HepG2 (cell line): ENCODE data around the gene SMPD2. TPM values are rescaled to one million over a fixed set of nuclear protein-coding genes. Genes with fewer than 3 reads are reported as not detected.

Source experiments
- ATAC-seq: fragments of 200-7000 bp; cut with Tn5 transposase; 3 replicates; pipeline ENCODE4 v1.9.1; 2020; ENCODE audit warnings: mild to moderate bottlenecking, moderate library complexity
- BruUV-seq: library from RNA; stranded (reverse); fragments of 400-500 nt; replicated peaks from 2 replicates; lab custom pipeline; 2021; lab: Mats Ljungman, UMichigan
- CTCF ChIA-PET: fragments of 300-600 bp; formaldehyde crosslinking; extraction: SDS; loops from one replicate; lab custom pipeline; 2021; ENCODE audit warnings: low total read pairs, inconsistent platforms, low intra/inter-chr PET ratio; lab: Yijun Ruan, JAX
- POLR2A ChIA-PET: fragments of 350-600 bp; sonication (Branson Sonifier 250); formaldehyde crosslinking; loops from one replicate; lab custom pipeline; 2020; ENCODE audit warnings: antibody characterized with exemption, inconsistent platforms; lab: Yijun Ruan, JAX
- DNase-seq: peaks from one replicate; pipeline ENCODE4 v3.0.0-alpha.2; 2015; ENCODE audit warnings: low spot score
- FAIRE-seq: peaks from 3 replicates; lab custom pipeline; 2011; peaks lifted over from hg19 to GRCh38; lab: Jason Lieb, UNC
- H2AFZ ChIP-seq: one replicate; pipeline ENCODE4 v1.6.1; 2011; ENCODE audit warnings: low read length, inconsistent platforms
- H3K27ac ChIP-seq: fragments of 300-600 bp; 3 replicates; pipeline ENCODE4 v1.8.0; 2011; ENCODE audit warnings: mixed run types, mild to moderate bottlenecking, mixed read lengths, low read length, inconsistent platforms; ENCODE audit not compliant: insufficient read depth; ENCODE audit errors: extremely low read length
- H3K27me3 ChIP-seq, 2 experiments: fragments of 200-600 bp in 1 of 2; 2 replicates in 1 of 2; 3 replicates in 1 of 2; pipeline versions ENCODE4 v1.6.0 to v1.8.0; 2011; ENCODE audit warnings: low read length in 2 of 2, mild to moderate bottlenecking in 2 of 2, moderate library complexity in 2 of 2, inconsistent platforms in 1 of 2; ENCODE audit not compliant: insufficient read depth in 2 of 2, control insufficient read depth in 1 of 2
- H3K36me3 ChIP-seq, 2 experiments: fragments of 200-600 bp in 1 of 2; replicated peaks in 1 of 2; 2 replicates in 1 of 2; 3 replicates in 1 of 2; pipeline versions ENCODE4 v1.5.1 to v1.8.0; 2011; ENCODE audit warnings: low read length in 2 of 2, inconsistent platforms in 1 of 2; ENCODE audit not compliant: insufficient read depth in 2 of 2, control insufficient read depth in 1 of 2
- H3K4me1 ChIP-seq: 2 replicates; pipeline ENCODE4 v1.5.1; 2012; ENCODE audit warnings: low read length, inconsistent platforms; ENCODE audit not compliant: insufficient read depth
- H3K4me2 ChIP-seq: 2 replicates; pipeline ENCODE4 v1.6.0; 2011; ENCODE audit warnings: low read depth, low read length, inconsistent platforms
- H3K4me3 ChIP-seq, 3 experiments: fragments of 200-600 bp in 1 of 3; sonication (generic), shearing (Covaris generic) in 1 of 3; replicated peaks in 1 of 3; 2 replicates each; pipeline ENCODE4 v1.5.1; 2011 to 2016; ENCODE audit warnings: low read length in 3 of 3, inconsistent platforms in 2 of 3, low read depth in 2 of 3, mild to moderate bottlenecking in 2 of 3, control low read depth in 1 of 3, mixed read lengths in 1 of 3; ENCODE audit not compliant: insufficient read depth in 1 of 3
- H3K79me2 ChIP-seq: one replicate; pipeline ENCODE4 v1.6.1; 2011; ENCODE audit warnings: low read length, inconsistent platforms; ENCODE audit not compliant: insufficient read depth
- H3K9ac ChIP-seq: 2 replicates; pipeline ENCODE4 v1.6.0; 2011; ENCODE audit warnings: mild to moderate bottlenecking, low read depth, low read length, inconsistent platforms; ENCODE audit not compliant: insufficient read depth
- H3K9me3 ChIP-seq: 2 replicates; pipeline ENCODE4 v1.5.1; 2012; ENCODE audit warnings: mild to moderate bottlenecking, low read length
- H4K20me1 ChIP-seq: 2 replicates; pipeline ENCODE4 v1.6.0; 2011; ENCODE audit warnings: inconsistent platforms, mild to moderate bottlenecking, low read length, moderate library complexity; ENCODE audit not compliant: insufficient read depth
- ATF7-NPFF ChIP-seq: sonication (generic); formaldehyde crosslinking; IDR thresholded peaks from 2 replicates; pipeline ENCODE4 v1.8.1; 2023; ENCODE audit warnings: mild to moderate bottlenecking, low read depth, missing genetic modification reagents, moderate library complexity
- GABPA ChIP-seq, 2 experiments: IDR thresholded peaks; 2 replicates each; pipeline ENCODE4 v1.6.1; 2011 to 2016; ENCODE audit warnings: low read depth in 2 of 2, low read length in 1 of 2, missing biosample characterization in 1 of 2, missing genetic modification characterization in 1 of 2
- KAT2B ChIP-seq: fragments of 150-350 bp; IDR thresholded peaks from 2 replicates; pipeline ENCODE4 v1.6.1; 2014; ENCODE audit warnings: low read depth, low read length, borderline replicate concordance
- KAT7 ChIP-seq: IDR thresholded peaks from 2 replicates; pipeline ENCODE4 v1.6.1; 2018; ENCODE audit warnings: borderline replicate concordance, missing compliant biosample characterization
- NFE2L1 ChIP-seq: sonication (generic); formaldehyde crosslinking; IDR thresholded peaks from 2 replicates; pipeline ENCODE4 v1.4.0; 2020; ENCODE audit warnings: missing genetic modification reagents, mild to moderate bottlenecking, borderline replicate concordance
- NFIB ChIP-seq: sonication (generic); formaldehyde crosslinking; IDR thresholded peaks from 2 replicates; pipeline ENCODE4 v1.9.0; 2021; ENCODE audit warnings: missing genetic modification reagents, mild to moderate bottlenecking, borderline replicate concordance
- PHF8 ChIP-seq: sonication (generic); formaldehyde crosslinking; IDR thresholded peaks from 2 replicates; pipeline ENCODE4 v1.5.0; 2020; ENCODE audit warnings: missing genetic modification reagents
- POGZ ChIP-seq: sonication (generic); formaldehyde crosslinking; IDR thresholded peaks from 2 replicates; pipeline ENCODE4 v1.4.0; 2020; ENCODE audit warnings: mild to moderate bottlenecking, missing genetic modification reagents
- POLR2A ChIP-seq, 2 experiments: IDR thresholded peaks; 2 replicates each; pipeline ENCODE4 v1.6.1; 2011; ENCODE audit warnings: low read depth in 2 of 2, low read length in 2 of 2, mild to moderate bottlenecking in 1 of 2, moderate library complexity in 1 of 2; ENCODE audit not compliant: insufficient read depth in 1 of 2
- RARA ChIP-seq: IDR thresholded peaks from 2 replicates; pipeline ENCODE4 v1.6.1; 2016; ENCODE audit warnings: missing genetic modification reagents, missing compliant biosample characterization
- TAF15 ChIP-seq: fragments of 200-400 bp; formaldehyde crosslinking; IDR thresholded peaks from one replicate; pipeline ENCODE4 v1.6.1; 2018; ENCODE audit warnings: mild to moderate bottlenecking, low read depth, low read length; ENCODE audit not compliant: poor library complexity, severe bottlenecking
- TFAP4 ChIP-seq: sonication (generic); IDR thresholded peaks from 2 replicates; pipeline ENCODE4 v1.6.1; 2016; ENCODE audit warnings: low read depth, borderline replicate concordance
- TFDP2 ChIP-seq: sonication (generic); formaldehyde crosslinking; IDR thresholded peaks from 2 replicates; pipeline ENCODE4 v1.4.0; 2020; ENCODE audit warnings: missing genetic modification reagents
- ZBTB38 ChIP-seq: sonication (generic); formaldehyde crosslinking; IDR thresholded peaks from 2 replicates; pipeline ENCODE4 v1.5.1; 2020; ENCODE audit warnings: mild to moderate bottlenecking, missing genetic modification reagents
- ZC3H13 ChIP-seq: sonication (generic); formaldehyde crosslinking; IDR thresholded peaks from 2 replicates; pipeline ENCODE4 v1.8.1; 2023; ENCODE audit warnings: mild to moderate bottlenecking, missing genetic modification reagents, moderate library complexity
- ZNF225 ChIP-seq: sonication (generic); formaldehyde crosslinking; IDR thresholded peaks from 2 replicates; pipeline ENCODE4 v1.4.0; 2020; ENCODE audit warnings: mild to moderate bottlenecking, missing genetic modification reagents
- ZNF724P ChIP-seq: sonication (generic); formaldehyde crosslinking; IDR thresholded peaks from 2 replicates; pipeline ENCODE4 v1.8.0; 2022; ENCODE audit warnings: missing genetic modification reagents, borderline replicate concordance
- WGBS: methylation state at CpG from one replicate; pipeline ENCODE4 v1.1.6; 2017; ENCODE audit warnings: low lambda C conversion rate; 5-methylcytosine and 5-hydroxymethylcytosine counted together
- in situ Hi-C: cut with HindIII; loops from 2 replicates; pipeline ENCODE4 v1.10.0; 2017; ENCODE audit warnings: low pct_unique_long_range_greater_than_20kb; ENCODE audit not compliant: extremely low pct_ligation_motif_present
- intact Hi-C: fragments of 100-400 bp; cut with micrococcal nuclease; formaldehyde crosslinking; loops from one replicate; pipeline ENCODE4 v1.10.0; 2022; ENCODE audit not compliant: unreplicated experiment
- polyA plus RNA-seq, 8 experiments: library from polyadenylated mRNA; depleted of rRNA in 3 of 8; stranded (reverse) in 7 of 8; unstranded in 1 of 8; fragments of >200 nt; fragmentation: Illumina TruSeq in 4 of 8; extraction: Trizol in 4 of 8; gene quantifications; 2 replicates each; pipeline versions ENCODE4 v1.2.1 to v1.2.3, GENCODE V29; 2011 to 2016; ENCODE audit warnings: low read depth in 4 of 8, missing spikeins in 1 of 8, mixed read lengths in 1 of 8; ENCODE audit not compliant: insufficient read depth in 1 of 8
- total RNA-seq, 5 experiments: library from RNA; depleted of rRNA; stranded (reverse); fragments of >200 nt; fragmentation: Illumina TruSeq; extraction: Trizol; gene quantifications; 2 replicates each; pipeline ENCODE4 v1.2.3, GENCODE V29; 2016; ENCODE audit warnings: low read depth in 1 of 5
- TF ChIP-seq, protein P1 (sequence below): sonication (generic); formaldehyde crosslinking; IDR thresholded peaks from 2 replicates; pipeline ENCODE4 v1.8.1; 2023; ENCODE audit warnings: mild to moderate bottlenecking, missing genetic modification reagents
- TF ChIP-seq, protein P2 (sequence below): sonication (generic); formaldehyde crosslinking; IDR thresholded peaks from 2 replicates; pipeline ENCODE4 v1.4.0; 2020; ENCODE audit warnings: low read depth, mild to moderate bottlenecking, missing genetic modification reagents

SMPD2 gene
- total and polyA plus RNA-seq, 2 of the 13 experiments (the other 11 are each of a cell fraction or from before 2014, with no cell fraction given), result 5.9 to 10.6 TPM

DNA sequence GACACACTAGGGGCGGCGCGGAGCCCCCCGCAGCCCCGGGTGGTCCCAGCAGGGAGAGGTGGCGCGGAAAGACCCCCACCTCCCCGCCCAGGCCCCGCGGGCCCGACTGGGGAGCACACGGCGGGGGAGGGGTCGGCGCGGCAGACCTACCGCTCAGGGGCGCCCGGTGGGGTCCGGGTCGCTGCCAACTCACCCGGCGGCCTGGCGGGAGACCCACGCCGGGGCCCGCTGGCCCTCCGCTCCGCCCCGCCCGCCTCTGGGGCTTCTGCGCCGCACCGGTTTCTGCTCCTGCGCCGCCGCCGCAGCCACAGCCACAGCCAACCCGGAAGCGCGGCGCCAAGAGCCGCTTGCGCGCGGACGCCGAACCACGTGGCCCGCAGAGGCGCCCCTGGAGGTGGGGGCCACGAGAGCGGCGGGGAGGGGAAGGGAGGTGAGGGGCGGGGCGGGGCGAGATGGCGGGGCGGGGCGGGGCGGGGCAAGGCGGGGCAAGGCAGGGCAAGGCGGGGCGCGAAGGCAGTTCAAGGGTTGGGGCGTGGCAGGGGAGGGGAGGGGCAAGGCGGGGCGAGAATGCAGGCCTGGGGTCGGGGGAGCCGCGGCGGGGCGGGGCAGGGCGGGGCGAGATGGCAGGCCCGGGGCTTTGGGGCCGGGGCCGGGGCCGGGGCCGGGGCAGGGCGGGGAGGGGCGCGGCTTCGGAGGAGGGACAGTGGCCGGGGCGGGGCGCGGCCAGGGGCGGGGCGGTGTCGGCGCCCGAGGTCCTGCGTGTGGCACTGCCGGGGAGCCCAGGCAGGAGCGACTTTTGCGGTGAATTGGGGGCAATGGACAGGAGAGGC lies 42.6 kb downstream of the SMPD2 start, which contains the start of gene ZBTB24:
ZBTB24 (minus strand) TSS at position 315 of the 830 bp plus-strand sequence. CDS start 1,193 bp downstream, outside the sequence.
- no peaks in the 10 kb centered on the region for H3K9me3 ChIP-seq
- no peak for FAIRE-seq
- peak within 1 kb of the TSS; percentile 71 to 91 (median 79) for H3K4me3 ChIP-seq
- H3K4me1 ChIP-seq, result peaks cover 49% of the 10 kb centered on the region
- 0 out of 5 replicates have a peak, but pooled peaks cover 0 to 4% of the 10 kb centered on the region in 2 experiments for H3K27me3 ChIP-seq
- H3K27ac ChIP-seq, result peak within 1 kb of the TSS; percentile 61
- ATAC-seq, result peak; percentile 95
- H3K36me3 ChIP-seq, result peaks cover 0 to 8% of the 10 kb centered on the region in 2 experiments; a peak in 3 of 5 replicates
- H4K20me1 ChIP-seq, result no peaks in the 10 kb centered on the region
- ChIA-PET CTCF (no interaction called here), POLR2A (interaction anchor here (0.6 to 1.3 kb wide), 3 partner anchors 99 to 1483 kb away, joined by 3 to 5 read pairs (median 3); no protein-coding TSS in a partner anchor)
- no TSS peak for BruUV-seq
- DNase-seq, result peak; percentile 76
- H3K4me2 ChIP-seq, result peak within 1 kb of the TSS; percentile 87
- intact Hi-C loops (no loop called here), in situ Hi-C loops (no loop called here)
- H2AFZ ChIP-seq, result peak within 1 kb of the TSS; percentile 68
- WGBS, result 7% methylated on average over 21 of the region's 97 CpGs
- H3K79me2 ChIP-seq, result peaks cover 14% of the 10 kb centered on the region
- peak within 1 kb of the TSS; percentile 79 for H3K9ac ChIP-seq
- TF ChIP-seq ZBTB38 (CRISPR knock-in tag), result 0 out of 2 replicates have a peak, but pooled peaks have one; percentile 38
- TF ChIP-seq NFE2L1 (CRISPR knock-in tag), result no peak
- peak; percentile 43; the same call in 1 of the 2 replicates for TF ChIP-seq POGZ (CRISPR knock-in tag)
- TF ChIP-seq ZNF724P (CRISPR knock-in tag), result 0 out of 2 replicates have a peak, but pooled peaks have one; percentile 71
- no peak for TF ChIP-seq TFAP4
- TF ChIP-seq RARA (CRISPR knock-in tag), result 0 out of 2 replicates have a peak, but pooled peaks have one; percentile 19
- peak; percentile 77 for TF ChIP-seq TFDP2
- TF ChIP-seq, protein P1, sequence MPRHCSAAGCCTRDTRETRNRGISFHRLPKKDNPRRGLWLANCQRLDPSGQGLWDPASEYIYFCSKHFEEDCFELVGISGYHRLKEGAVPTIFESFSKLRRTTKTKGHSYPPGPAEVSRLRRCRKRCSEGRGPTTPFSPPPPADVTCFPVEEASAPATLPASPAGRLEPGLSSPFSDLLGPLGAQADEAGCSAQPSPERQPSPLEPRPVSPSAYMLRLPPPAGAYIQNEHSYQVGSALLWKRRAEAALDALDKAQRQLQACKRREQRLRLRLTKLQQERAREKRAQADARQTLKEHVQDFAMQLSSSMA, result no peak
- no peak for TF ChIP-seq GABPA (IDR thresholded peaks at IDR 0.05; ENCODE audit: low read depth, low read length)
- TF ChIP-seq GABPA (CRISPR knock-in tag; IDR thresholded peaks at IDR 0.05; ENCODE audit: low read depth), result no peak
- TF ChIP-seq TAF15, result no peak
- 0 out of 2 replicates have a peak, but pooled peaks have one; percentile 34 for TF ChIP-seq KAT7
- TF ChIP-seq PHF8 (CRISPR knock-in tag), result peak; percentile 56
- no peak for TF ChIP-seq ZNF225 (CRISPR knock-in tag)
- no peak for TF ChIP-seq NFIB (CRISPR knock-in tag)
- TF ChIP-seq, protein P2, sequence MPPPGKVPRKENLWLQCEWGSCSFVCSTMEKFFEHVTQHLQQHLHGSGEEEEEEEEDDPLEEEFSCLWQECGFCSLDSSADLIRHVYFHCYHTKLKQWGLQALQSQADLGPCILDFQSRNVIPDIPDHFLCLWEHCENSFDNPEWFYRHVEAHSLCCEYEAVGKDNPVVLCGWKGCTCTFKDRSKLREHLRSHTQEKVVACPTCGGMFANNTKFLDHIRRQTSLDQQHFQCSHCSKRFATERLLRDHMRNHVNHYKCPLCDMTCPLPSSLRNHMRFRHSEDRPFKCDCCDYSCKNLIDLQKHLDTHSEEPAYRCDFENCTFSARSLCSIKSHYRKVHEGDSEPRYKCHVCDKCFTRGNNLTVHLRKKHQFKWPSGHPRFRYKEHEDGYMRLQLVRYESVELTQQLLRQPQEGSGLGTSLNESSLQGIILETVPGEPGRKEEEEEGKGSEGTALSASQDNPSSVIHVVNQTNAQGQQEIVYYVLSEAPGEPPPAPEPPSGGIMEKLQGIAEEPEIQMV (CRISPR knock-in tag), result 0 out of 2 replicates have a peak, but pooled peaks have one; percentile 26
- TF ChIP-seq POLR2A (IDR thresholded peaks at IDR 0.05; ENCODE audit: insufficient read depth in 1 of 2, low read depth in 2 of 2, low read length in 2 of 2), result peak; percentile 23 to 77; a peak in 3 of 4 replicates
- 0 out of 2 replicates have a peak, but pooled peaks have one; percentile 52 for TF ChIP-seq ZC3H13 (CRISPR knock-in tag)
- no peak for TF ChIP-seq KAT2B
- TF ChIP-seq ATF7-NPFF (CRISPR knock-in tag), result peak; percentile 62; the same call in 1 of the 2 replicates
